Measurements from ENCODE around the gene GOLGA5.
"Not testable (repeated sequence)": the region's sequence is repeated elsewhere in the genome, so short reads cannot be mapped to it uniquely, and the experiment has no call there.

GOLGA5 gene

DNA sequence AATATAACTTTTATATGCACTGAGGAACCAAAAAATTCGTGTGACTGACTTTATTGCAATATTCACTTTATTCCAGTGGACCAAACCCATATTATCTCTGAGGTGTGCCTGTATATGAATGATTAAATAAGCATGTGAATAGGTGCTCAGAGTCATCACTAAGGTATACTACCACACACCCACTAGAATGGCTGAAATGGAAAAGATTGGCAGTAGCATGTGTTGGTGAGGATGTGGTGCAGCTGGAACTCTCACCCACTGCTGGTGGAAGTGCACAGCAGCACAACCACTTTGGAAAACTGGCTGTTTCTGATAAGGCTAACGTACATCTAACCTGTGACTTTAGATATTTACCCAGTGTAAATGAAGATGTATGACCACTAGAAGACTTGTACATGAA is 36.8 kb downstream of the GOLGA5 start:
- no peak for ATAC-seq

DNA sequence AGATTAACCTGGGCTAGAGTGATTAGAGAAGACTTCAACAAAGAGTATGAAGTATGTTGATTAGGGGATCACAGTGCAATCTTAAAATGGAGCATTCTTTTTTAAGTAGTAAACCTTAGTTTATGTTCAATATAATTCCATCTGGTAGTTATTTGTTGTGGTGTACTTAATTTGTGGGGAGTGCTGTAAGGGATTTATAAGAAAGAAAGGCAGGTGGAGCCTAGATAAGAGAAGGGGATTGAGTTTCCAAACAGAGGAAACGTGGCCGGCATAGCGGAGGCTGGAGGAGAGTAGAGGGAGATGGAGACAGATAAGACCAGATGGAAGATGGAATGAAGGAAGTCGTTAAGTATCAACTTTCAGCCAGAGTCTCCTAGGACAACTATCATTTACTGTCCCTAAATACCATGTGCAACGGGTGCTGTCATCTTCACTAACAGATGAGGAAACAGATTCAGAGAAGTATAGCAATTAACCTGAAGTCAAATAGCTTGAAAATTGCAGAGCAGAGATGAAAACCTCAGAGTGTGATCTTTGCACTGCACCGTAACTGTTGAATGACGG is 38.1 kb downstream of the GOLGA5 start:
- ATAC-seq: no peak

DNA sequence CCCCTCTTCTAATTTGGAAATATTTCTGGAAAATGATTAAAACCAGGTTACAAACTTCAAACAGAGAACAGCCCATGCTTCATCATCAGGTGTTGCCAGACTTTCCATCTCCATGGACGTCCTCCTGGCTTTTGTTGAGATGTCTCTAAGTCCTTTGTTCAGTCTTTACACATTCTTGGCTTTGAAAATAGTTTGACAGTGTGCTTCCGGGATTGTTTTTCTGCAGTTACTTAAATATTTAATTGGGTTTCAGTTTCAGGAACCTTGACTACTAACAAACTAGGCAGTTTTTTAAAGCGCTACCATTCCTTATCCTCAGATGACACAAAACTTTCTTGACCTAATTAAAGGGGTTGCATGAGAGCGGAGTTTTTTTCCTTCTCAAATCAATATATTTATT is 47.8 kb downstream of the GOLGA5 start:
- no peak for ATAC-seq

GRCh38 chr14:92844204-92844603 is 50.1 kb downstream of the GOLGA5 start:
- ATAC-seq: peak; percentile 50 to 62

DNA sequence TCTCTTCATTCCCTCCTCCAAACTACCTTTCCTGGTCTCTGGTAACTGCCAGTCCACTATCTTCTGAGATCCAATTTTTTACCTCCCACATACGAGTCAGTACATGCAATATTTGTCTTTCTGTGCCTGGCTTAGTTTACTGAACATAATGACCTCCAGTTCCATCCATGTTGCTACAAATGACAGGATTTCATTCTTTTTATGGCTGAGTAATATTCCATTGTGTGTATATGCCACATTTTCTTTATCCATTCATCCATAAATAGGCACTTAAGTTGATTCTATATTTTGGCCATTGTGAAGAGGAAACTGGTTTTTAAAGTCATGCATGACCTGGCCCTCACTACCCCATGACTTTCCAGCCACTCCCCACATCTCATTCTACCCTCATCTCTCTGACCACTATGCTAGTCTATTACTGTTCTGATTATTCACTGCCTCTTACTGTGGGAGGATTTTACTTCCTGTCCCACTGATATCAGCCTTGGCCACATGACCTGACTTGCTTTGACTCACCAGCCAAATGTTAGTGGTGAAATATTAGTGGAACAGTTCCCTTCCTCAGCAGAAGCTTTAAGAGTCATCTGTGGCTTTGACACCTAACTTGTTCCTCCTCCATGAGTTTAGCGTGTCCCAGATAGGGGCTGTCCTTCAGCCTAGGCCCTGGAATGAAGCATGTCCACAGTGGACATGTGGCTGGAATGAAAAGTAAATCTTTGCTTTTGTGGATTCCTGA is 52.2 kb downstream of the GOLGA5 start:
- ATAC-seq: peak; percentile 91 to 94

DNA sequence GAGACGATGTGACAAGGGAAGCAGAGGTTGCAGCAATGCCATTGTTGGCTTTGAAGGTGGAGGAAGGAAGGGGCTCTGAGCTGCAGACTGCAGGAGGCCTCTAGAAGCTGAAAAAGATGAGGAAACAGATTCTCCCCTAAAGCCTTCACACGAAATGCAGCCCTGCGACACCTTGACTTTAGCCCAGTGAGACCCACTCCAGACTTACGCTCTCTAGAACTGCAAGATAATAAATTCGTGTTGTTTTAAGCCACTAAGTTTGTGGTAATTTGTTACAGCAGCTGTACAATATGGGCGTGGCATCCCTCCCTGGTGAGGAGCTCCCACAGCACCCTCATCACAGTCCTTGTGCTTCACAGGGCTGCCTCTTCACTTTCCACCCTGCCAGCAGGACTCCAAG is 53.2 kb downstream of the GOLGA5 start:
- no peak for ATAC-seq

DNA sequence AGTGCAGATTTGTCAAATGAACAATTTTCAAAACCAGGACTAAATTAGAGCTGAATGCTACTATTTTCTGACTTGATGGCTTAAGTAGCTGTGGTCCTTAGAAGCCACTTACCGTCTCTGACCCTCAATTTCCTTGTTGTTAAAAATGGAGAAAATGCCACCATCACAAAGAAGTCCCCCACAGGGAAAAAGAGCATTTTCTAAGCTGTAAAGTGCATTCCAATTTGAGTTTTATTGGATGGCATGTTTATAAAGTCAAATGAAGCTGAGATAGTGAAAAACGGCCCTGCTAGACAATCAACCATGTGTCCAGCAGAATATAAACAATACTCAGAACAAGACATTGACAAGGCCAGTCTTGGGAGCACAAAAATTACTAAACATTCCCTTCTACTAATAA is 53.6 kb downstream of the GOLGA5 start:
- ATAC-seq: no peak

DNA sequence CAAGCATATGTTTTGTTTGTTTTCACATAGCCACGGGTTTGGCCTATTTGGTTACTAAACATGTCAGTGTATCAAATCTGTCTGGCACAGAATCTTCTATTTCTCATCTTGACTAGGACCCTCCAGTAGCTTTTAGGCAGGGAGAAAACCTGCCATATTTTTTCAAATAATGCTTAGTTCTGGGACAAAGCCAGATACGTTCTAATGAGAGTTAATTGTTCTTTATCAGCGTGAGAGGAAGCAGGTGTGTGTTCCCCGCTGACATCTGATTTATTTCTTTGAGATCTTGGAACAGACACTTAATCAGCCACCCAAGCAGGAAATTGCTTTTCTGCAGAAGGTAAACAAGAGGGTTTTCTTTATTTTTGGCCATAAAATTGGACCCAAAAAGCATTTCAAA is 54.8 kb downstream of the GOLGA5 start:
- no peak for ATAC-seq

DNA sequence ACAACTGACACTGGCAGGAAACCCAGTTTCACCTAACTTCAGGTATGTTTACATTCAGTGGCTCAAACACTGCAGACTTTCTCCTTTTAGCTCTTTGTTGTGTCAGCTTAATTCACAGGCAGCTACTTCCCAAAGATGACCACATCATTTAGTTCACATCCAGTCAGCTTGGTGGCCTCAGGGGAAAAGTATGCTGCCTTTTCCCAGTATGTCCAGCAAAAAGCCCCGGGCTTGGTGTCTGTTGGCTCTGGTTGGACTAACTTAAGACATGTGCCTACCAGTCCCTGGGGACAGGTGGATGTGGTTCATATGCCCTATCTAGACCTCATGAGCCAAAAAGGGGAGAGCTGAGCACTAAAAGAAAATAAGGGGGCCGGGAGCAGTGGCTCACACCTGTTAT is 56.4 kb downstream of the GOLGA5 start:
- ATAC-seq: no peak

- not testable (repeated sequence) for ATAC-seq
Measured at GRCh38 chr14:92853136-92853535, 59.0 kb downstream of the GOLGA5 start.

GRCh38 chr14:92860049-92860840 is 66.1 kb downstream of the GOLGA5 start:
- no peak for ATAC-seq

DNA sequence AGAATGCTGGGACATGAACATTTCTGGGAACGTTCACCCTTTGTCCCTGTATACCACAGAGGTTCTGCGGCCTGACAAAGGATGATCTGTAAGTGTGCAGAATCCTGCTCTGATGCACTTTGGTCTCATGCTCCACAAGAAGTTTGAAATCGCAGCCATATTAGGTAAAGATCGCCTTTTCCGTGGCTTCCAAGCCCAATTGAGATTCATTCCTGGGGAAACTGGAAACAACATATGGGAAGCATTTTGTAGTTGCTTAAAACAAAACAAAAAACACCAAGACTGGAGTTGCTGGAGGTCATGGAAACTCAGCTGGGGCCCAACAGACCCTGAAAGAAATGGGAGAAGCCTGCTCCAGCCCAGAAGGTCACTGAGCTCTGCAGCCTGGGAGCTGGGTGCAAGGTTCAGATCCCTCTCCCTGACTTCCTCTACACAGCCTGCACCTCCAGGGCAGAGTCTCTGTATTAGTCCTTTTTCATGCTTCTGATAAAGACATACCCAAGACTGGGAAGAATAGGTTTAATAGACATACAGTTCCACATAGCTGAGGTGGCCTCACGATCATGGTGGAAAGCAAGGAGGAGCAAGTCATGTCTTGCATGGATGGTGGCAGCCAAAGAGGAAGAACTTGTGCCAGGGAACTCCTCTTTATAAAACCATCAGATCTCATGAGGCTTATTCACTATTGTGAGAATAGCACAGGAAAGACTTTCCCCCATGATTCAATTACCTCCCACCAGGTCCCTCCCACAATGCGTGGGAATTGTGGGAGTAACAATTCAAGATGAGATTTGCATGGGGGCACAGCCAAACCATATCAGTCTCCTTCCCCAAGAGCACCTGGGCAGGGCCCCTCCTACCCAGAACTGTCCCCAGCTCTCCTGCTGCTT is 68.0 kb downstream of the GOLGA5 start:
- no peak for ATAC-seq

GRCh38 chr14:92863286-92864080 is 69.4 kb downstream of the GOLGA5 start:
- no peak for ATAC-seq

DNA sequence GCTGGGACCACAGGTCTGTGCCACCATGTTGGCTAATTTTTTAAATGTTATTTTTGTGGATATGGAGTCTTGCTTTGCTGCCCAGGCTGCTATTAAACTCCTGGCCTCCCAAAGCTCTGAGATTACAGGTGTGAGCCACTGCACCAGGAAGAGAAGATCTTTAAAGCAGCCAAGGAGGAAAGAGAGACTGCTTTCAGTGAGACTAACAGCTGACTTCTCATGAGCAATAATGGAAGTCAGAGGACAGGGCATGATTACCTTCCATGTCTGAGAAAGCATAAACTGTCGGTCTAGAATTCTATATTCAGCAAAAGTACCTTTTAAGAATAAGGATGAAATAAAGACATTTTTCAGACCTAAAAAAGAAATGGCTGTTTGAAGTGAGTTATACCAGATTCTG is 71.6 kb downstream of the GOLGA5 start:
- no peak for ATAC-seq

- no peak for ATAC-seq
Measured at GRCh38 chr14:92866181-92866752, 72.2 kb downstream of the GOLGA5 start.

GRCh38 chr14:92866901-92867865 is 73.1 kb downstream of the GOLGA5 start:
- no peak for ATAC-seq

- no peak for ATAC-seq
Measured at GRCh38 chr14:92874962-92875661, 81.0 kb downstream of the GOLGA5 start.

- ATAC-seq: no peak
Measured at GRCh38 chr14:92877757-92878431, 83.8 kb downstream of the GOLGA5 start.

GRCh38 chr14:92880351-92880750 is 86.2 kb downstream of the GOLGA5 start:
- no peak for ATAC-seq
